SK-N-SH (cell line): ENCODE measurements around the gene LANCL2.
"Not testable (repeated sequence)": the region's sequence is repeated elsewhere in the genome, so short reads cannot be mapped to it uniquely, and the experiment has no call there.

ENCODE experiments used
- CTCF ChIP-seq: fragments of 200-600 bp; sonication (generic); IDR thresholded peaks from 2 replicates; pipeline ENCODE4 v1.6.1; 2017; ENCODE audit warnings: antibody characterized with exemption, mild to moderate bottlenecking, moderate library complexity
- RCOR1 ChIP-seq: fragments of 150-350 bp; IDR thresholded peaks from 2 replicates; pipeline ENCODE4 v1.6.1; 2017; ENCODE audit warnings: antibody characterized with exemption, low read length
- RXRA ChIP-seq: IDR thresholded peaks from 2 replicates; pipeline ENCODE4 v1.4.0; 2012; ENCODE audit warnings: low read depth, mild to moderate bottlenecking, borderline replicate concordance

DNA sequence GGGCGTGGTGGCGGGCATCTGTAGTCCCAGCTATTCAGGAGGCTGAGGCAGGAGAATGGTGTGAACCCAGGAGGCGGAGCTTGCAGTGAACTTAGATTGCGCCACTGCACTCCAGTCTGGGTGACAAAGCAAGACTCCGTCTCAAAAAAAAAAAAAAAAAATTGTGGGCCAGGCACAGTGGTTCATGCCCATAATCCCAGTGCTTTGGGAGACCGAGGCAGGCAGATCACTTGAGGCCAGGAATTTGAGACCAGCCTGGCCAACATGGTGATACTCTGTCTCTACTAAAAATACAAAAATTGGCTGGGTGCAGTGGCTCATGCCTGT is 12.2 kb upstream of the LANCL2 start:
- TF ChIP-seq RXRA, RCOR1, CTCF: not testable (repeated sequence)
